ENCODE data around the gene TCTN1.

TCTN1 gene

GRCh38 chr12:110677206-110677911, 63.4 kb downstream of the TCTN1 start:
- Histone ChIP-seq H3K27ac (ENCODE audit: low read depth, low read length) (peak overlapping the region; percentile 95), H3K9me2 (replicated peaks; ENCODE audit: insufficient read depth, low read length) (no peaks in the 10 kb centered on the region), H3K36me3 (ENCODE audit: low read length) (no peaks in the 10 kb centered on the region), H3K4me2 (ENCODE audit: low read depth, low read length, poor library complexity, severe bottlenecking) (peak overlapping the region; percentile 53), H3K27me3 (ENCODE audit: low read length) (no peaks in the 10 kb centered on the region), H3K9ac (ENCODE audit: low read length) (peak overlapping the region; percentile 41), H3K9me3 (ENCODE audit: insufficient read depth, low read length) (no peaks in the 10 kb centered on the region), H4K20me1 (ENCODE audit: low read depth, low read length) (no peaks in the 10 kb centered on the region), H2AFZ (ENCODE audit: low read depth, low read length, severe bottlenecking) (no peak overlapping the region), H3F3A (ENCODE audit: insufficient read depth) (peaks cover 66% of the 10 kb centered on the region), H3K4me3 (ENCODE audit: insufficient read depth, low read length, poor library complexity, severe bottlenecking) (no peak overlapping the region), H3K79me2 (ENCODE audit: insufficient read depth, low read length) (no peaks in the 10 kb centered on the region)
- TF ChIP-seq CTCF (IDR thresholded peaks at IDR 0.05; ENCODE audit: insufficient read depth, low read length, poor library complexity, severe bottlenecking) (no peak), EZH2phosphoT487 (conservative IDR thresholded peaks at IDR 0.05; ENCODE audit: low read length) (no peak)

DNA sequence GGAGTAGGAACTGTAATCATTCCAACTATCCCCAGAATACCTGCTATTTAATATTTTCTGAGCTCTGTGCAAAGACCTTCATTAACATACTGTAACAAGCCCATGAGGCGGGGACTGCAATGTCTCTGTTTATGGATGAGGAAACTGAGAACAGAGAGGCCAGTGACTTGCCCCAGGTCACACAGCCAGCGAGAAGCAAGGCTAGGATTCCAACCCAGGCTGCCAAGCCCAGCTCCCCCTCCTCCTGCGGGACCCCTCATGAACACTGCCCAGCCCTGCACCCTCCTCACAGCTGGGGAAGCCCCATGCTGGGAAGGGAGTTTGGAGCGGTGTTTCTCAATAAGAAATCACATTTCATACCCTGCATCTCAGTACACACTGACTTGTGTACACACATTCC, 64.1 kb downstream of the TCTN1 start:
- Histone ChIP-seq H3K4me2 (ENCODE audit: low read depth, low read length, poor library complexity, severe bottlenecking) (peak overlapping the region; percentile 53), H2AFZ (ENCODE audit: low read depth, low read length, severe bottlenecking) (no peak overlapping the region), H3F3A (ENCODE audit: insufficient read depth) (peaks cover 60% of the 10 kb centered on the region), H3K27me3 (ENCODE audit: low read length) (no peaks in the 10 kb centered on the region), H3K4me3 (ENCODE audit: insufficient read depth, low read length, poor library complexity, severe bottlenecking) (peak overlapping the region; percentile 15), H3K27ac (ENCODE audit: low read depth, low read length) (peak overlapping the region; percentile 95), H4K20me1 (ENCODE audit: low read depth, low read length) (no peaks in the 10 kb centered on the region), H3K9ac (ENCODE audit: low read length) (peak overlapping the region; percentile 41), H3K9me2 (replicated peaks; ENCODE audit: insufficient read depth, low read length) (no peaks in the 10 kb centered on the region), H3K79me2 (ENCODE audit: insufficient read depth, low read length) (no peaks in the 10 kb centered on the region), H3K9me3 (ENCODE audit: insufficient read depth, low read length) (no peaks in the 10 kb centered on the region), H3K36me3 (ENCODE audit: low read length) (no peaks in the 10 kb centered on the region)
- no peak for TF ChIP-seq EZH2phosphoT487 (conservative IDR thresholded peaks at IDR 0.05; ENCODE audit: low read length)
- no peak for TF ChIP-seq CTCF (IDR thresholded peaks at IDR 0.05; ENCODE audit: insufficient read depth, low read length, poor library complexity, severe bottlenecking)

DNA sequence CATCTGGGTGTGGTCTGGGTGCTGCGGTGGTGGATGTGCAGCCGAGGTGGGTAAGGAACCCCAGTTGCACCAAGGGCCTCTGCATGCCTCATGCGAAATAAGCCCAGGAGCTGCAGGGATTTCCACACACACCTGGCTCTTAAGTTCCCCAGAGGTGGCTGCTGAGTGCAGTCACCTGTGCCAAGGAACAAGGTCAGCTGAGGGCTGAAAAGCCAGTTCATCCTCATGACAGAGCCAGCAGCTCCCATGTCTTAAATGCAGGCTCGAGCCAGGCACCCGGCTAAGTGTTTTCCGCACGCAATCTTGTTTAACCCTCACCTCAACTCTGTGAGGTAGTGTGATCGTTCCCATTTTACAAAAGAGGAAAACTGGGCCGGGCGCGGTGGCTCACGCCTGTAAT, 65.3 kb downstream of the TCTN1 start:
- H3K27ac ChIP-seq (ENCODE audit: low read depth, low read length) = peak overlapping the region; percentile 95
- peaks cover 56% of the 10 kb centered on the region for H3F3A ChIP-seq (ENCODE audit: insufficient read depth)
- no peaks in the 10 kb centered on the region for H3K9me3 ChIP-seq (ENCODE audit: insufficient read depth, low read length)
- no peaks in the 10 kb centered on the region for H3K9me2 ChIP-seq (replicated peaks; ENCODE audit: insufficient read depth, low read length)
- H3K4me2 ChIP-seq (ENCODE audit: low read depth, low read length, poor library complexity, severe bottlenecking) = no peak overlapping the region
- no peaks in the 10 kb centered on the region for H3K79me2 ChIP-seq (ENCODE audit: insufficient read depth, low read length)
- no peaks in the 10 kb centered on the region for H4K20me1 ChIP-seq (ENCODE audit: low read depth, low read length)
- H3K4me3 ChIP-seq (ENCODE audit: insufficient read depth, low read length, poor library complexity, severe bottlenecking) = no peak overlapping the region
- 0 out of 2 replicates have a peak overlapping the region, but pooled peaks have one; percentile 7 for H3K9ac ChIP-seq (ENCODE audit: low read length)
- no peaks in the 10 kb centered on the region for H3K36me3 ChIP-seq (ENCODE audit: low read length)
- H3K27me3 ChIP-seq (ENCODE audit: low read length) = no peaks in the 10 kb centered on the region
- no peak overlapping the region for H2AFZ ChIP-seq (ENCODE audit: low read depth, low read length, severe bottlenecking)
- TF ChIP-seq EZH2phosphoT487 (conservative IDR thresholded peaks at IDR 0.05; ENCODE audit: low read length) (no peak), CTCF (IDR thresholded peaks at IDR 0.05; ENCODE audit: insufficient read depth, low read length, poor library complexity, severe bottlenecking) (no peak)
